Heart right ventricle (tissue), 16 donors: ENCODE results near the gene CMSS1. TPM values are rescaled to one million over a fixed set of nuclear protein-coding genes. Genes with fewer than 3 reads are reported as not detected.

Experiments used
- ATAC-seq, 8 donors: fragments of 200-7000 bp; cut with Tn5 transposase; one replicate each; pipeline ENCODE4 v1.9.1; 2020; ENCODE audit warnings: mild to moderate bottlenecking in 8 of 8, moderate library complexity in 8 of 8, moderate number of reproducible peaks in 1 of 8
- DNase-seq, 2 donors: peaks; one replicate each; pipeline ENCODE4 v3.0.0-alpha.2; 2020
- H3K27ac ChIP-seq, 10 donors: fragments of 200-600 bp; sonication (generic) in 2 of 10; one replicate each; pipeline versions ENCODE4 v1.5.0 to v1.8.0; 2020 to 2022; ENCODE audit warnings: mild to moderate bottlenecking in 3 of 10
- H3K27me3 ChIP-seq, 7 donors: fragments of 200-600 bp; one replicate each; pipeline ENCODE4 v1.8.0; 2021 to 2022; ENCODE audit warnings: mild to moderate bottlenecking in 2 of 7
- H3K36me3 ChIP-seq, 9 donors: fragments of 200-600 bp; sonication (generic) in 1 of 9; one replicate each; pipeline versions ENCODE4 v1.5.0 to v1.8.0; 2020 to 2022; ENCODE audit warnings: mild to moderate bottlenecking in 2 of 9
- H3K4me1 ChIP-seq, 9 donors: fragments of 200-600 bp; sonication (generic) in 1 of 9; one replicate each; pipeline versions ENCODE4 v1.5.0 to v1.8.0; 2020 to 2022; ENCODE audit warnings: mild to moderate bottlenecking in 4 of 9
- H3K4me3 ChIP-seq, 10 donors: fragments of 200-600 bp; sonication (generic) in 2 of 10; one replicate each; pipeline versions ENCODE4 v1.5.0 to v1.8.0; 2020 to 2022; ENCODE audit warnings: mild to moderate bottlenecking in 7 of 10, moderate library complexity in 2 of 10
- H3K9me3 ChIP-seq, 11 donors: fragments of 200-600 bp in 10 of 11; sonication (generic) in 2 of 11; one replicate each; pipeline versions ENCODE4 v1.5.0 to v1.8.0; 2013 to 2022; ENCODE audit warnings: mild to moderate bottlenecking in 2 of 11, control low read depth in 1 of 11, moderate library complexity in 1 of 11
- CTCF ChIP-seq, 9 donors: fragments of 200-600 bp; sonication (generic) in 2 of 9; IDR thresholded peaks; one replicate each; pipeline versions ENCODE4 v1.5.0 to v1.8.0; 2021 to 2022; ENCODE audit warnings: antibody characterized with exemption in 9 of 9, mild to moderate bottlenecking in 5 of 9, moderate library complexity in 1 of 9
- WGBS, 2 donors: extraction: QIAGEN DNeasy Blood & Tissue Kit; methylation state at CpG; one replicate each; pipeline ENCODE4 v1.1.7; 2013; ENCODE audit warnings: inconsistent platforms in 1 of 2; 5-methylcytosine and 5-hydroxymethylcytosine counted together
- intact Hi-C, 10 donors: fragments of 100-400 bp; cut with DNase I; formaldehyde crosslinking; loops; one replicate each; pipeline versions ENCODE4 v1.11.1 to v1.14.2; 2022
- polyA plus RNA-seq, 2 donors: library from polyadenylated mRNA; stranded (reverse); fragments of 200-250 nt; gene quantifications; one replicate each; pipeline ENCODE4 v1.2.3, GENCODE V29; 2013
- total RNA-seq, 10 donors: library from RNA; stranded (reverse); fragmentation: NEBNext Ultra II Directional in 3 of 10; extraction: Animal tissue kit (Norgen Biotek cat#: 25700) in 3 of 10; gene quantifications; one replicate each; pipeline versions ENCODE4 v1.2.1 to v1.2.4, GENCODE V29; 2021 to 2023
- donor health status: Arrhythmogenic right ventricular cardiomyopathy.
- donor health status: ischemic (EF 13 %, LVEDD 7.1; RV severe dilation, severe dysfunction).
- donor health status: healthy with polysubstance abuse.
- donor health status: DM: no; HTN: yes; CAD: no.
- donor health status: DM: no; HTN: no; CAD: no.
- donor health status: ischemic (EF 25% LVEDD 6.9; RV normal size, moderate dysfunction).
- donor health status: ischemic (EF 25% LVEDD 5.7; RV mildly dilated, moderate dysfunction).
- donor health status: healthy.
- donor health status: DM: yes; HTN: yes; CAD: no.
- donor health status: Ischemic cardiomyopathy.
- donor health status: ischemic (EF 35%, LVEDD 5.7; RV mildly dilated, moderate dysfunction).
- donor health status: nonischemic (EF 11% LVEDD 7.7; RV severe dilation, severe dysfunction).
- donor health status: DM: yes; HTN: yes; CAD: no.
- donor health status: PGD.
- donor health status: ischemic (EF 29% LVEDD 5.4; RV normal size, mild dysfunction).
- donor health status: nonischemic (EF 23%, LVEDD 6.1; RV moderate dilation, normal function).

Gene CMSS1
- total and polyA plus RNA-seq, 12 donors: 24.6 to 45.4 (median 34.6) TPM

- no peaks in the 10 kb centered on the region for H3K27me3 ChIP-seq
- peak overlapping the region in 1 of 10 donors; percentile 2 for H3K27ac ChIP-seq
- H3K4me3 ChIP-seq: no peak overlapping the region
- no peaks in the 10 kb centered on the region for H3K36me3 ChIP-seq
- DNase-seq (no peak), ATAC-seq (peak in 1 of 8 donors; percentile 12)
- no peak for TF ChIP-seq CTCF (IDR thresholded peaks at IDR 0.05)
- H3K4me1 ChIP-seq: peaks cover 0 to 47% (median 30%) of the 10 kb centered on the region in 9 donors
- no peaks in the 10 kb centered on the region for H3K9me3 ChIP-seq
- intact Hi-C loops: no loop called here
These were observed 135.9 kb downstream of the CMSS1 start for GRCh38 chr3:99953596-99953995.

GRCh38 chr3:99954914-99955644 is 137.4 kb downstream of the CMSS1 start:
- Histone ChIP-seq H3K4me1 (peaks cover 0 to 54% (median 31%) of the 10 kb centered on the region in 9 donors), H3K36me3 (no peaks in the 10 kb centered on the region), H3K4me3 (no peak overlapping the region), H3K27me3 (no peaks in the 10 kb centered on the region), H3K27ac (peak overlapping the region in 4 of 10 donors; percentile 3 to 69 (median 42)), H3K9me3 (no peaks in the 10 kb centered on the region)
- WGBS, 2 donors: 64 to 65% methylated on average over 4 of the region's 4 CpGs
- peak in 1 of 8 donors; percentile 18 for ATAC-seq
- DNase-seq: no peak
- no peak for TF ChIP-seq CTCF (IDR thresholded peaks at IDR 0.05)
- intact Hi-C loops: no loop called here

- Histone ChIP-seq H3K4me3 (no peak overlapping the region), H3K9me3 (no peaks in the 10 kb centered on the region), H3K4me1 (peaks cover 0 to 63% (median 39%) of the 10 kb centered on the region in 9 donors), H3K27ac (peak overlapping the region in 4 of 10 donors; percentile 3 to 69 (median 42)), H3K27me3 (no peaks in the 10 kb centered on the region), H3K36me3 (no peaks in the 10 kb centered on the region)
- 91 to 93% methylated on average over 10 of the region's 10 CpGs for WGBS, 2 donors
- ATAC-seq: no peak
- no peak for TF ChIP-seq CTCF (IDR thresholded peaks at IDR 0.05)
- intact Hi-C loops: no loop called here
- no peak for DNase-seq
These were observed 138.3 kb downstream of the CMSS1 start for GRCh38 chr3:99955773-99956562.

GRCh38 chr3:99957151-99957796 is 139.6 kb downstream of the CMSS1 start:
- peak overlapping the region in 3 of 10 donors; percentile 27 to 67 (median 40) for H3K27ac ChIP-seq

More at GRCh38 chr3:99957151-99957796, 139.6 kb downstream of the CMSS1 start:
- ATAC-seq (no peak), DNase-seq (no peak)
- Histone ChIP-seq H3K4me3 (no peak overlapping the region), H3K36me3 (no peaks in the 10 kb centered on the region), H3K9me3 (no peaks in the 10 kb centered on the region), H3K27me3 (no peaks in the 10 kb centered on the region), H3K4me1 (peaks cover 4 to 76% (median 48%) of the 10 kb centered on the region in 9 donors)
- intact Hi-C loops: no loop called here
- WGBS, 2 donors: 74% methylated on average over 4 of the region's 4 CpGs
- no peak for TF ChIP-seq CTCF (IDR thresholded peaks at IDR 0.05)
